ENCODE data around the gene EIF4A3.

The EIF4A3 gene

GRCh38 chr17:80154166-80154565, 7.2 kb upstream of the EIF4A3 start:
- Histone ChIP-seq H3K79me2 (ENCODE audit: control insufficient read depth, insufficient read depth, low read length, unreplicated experiment) (no peaks in the 10 kb centered on the region), H2AFZ (ENCODE audit: low read length, unreplicated experiment) (no peak overlapping the region), H3K4me3 (ENCODE audit: low read depth, low read length) (no peak overlapping the region), H3K27ac (ENCODE audit: low read depth, low read length) (no peak overlapping the region), H3K27me3 (ENCODE audit: insufficient read depth, low read length) (no peaks in the 10 kb centered on the region), H3K36me3 (ENCODE audit: insufficient read depth, low read length) (no peaks in the 10 kb centered on the region), H3K4me1 (ENCODE audit: control insufficient read depth, insufficient read depth, low read length, unreplicated experiment) (peaks cover 4% of the 10 kb centered on the region)

- Histone ChIP-seq H2AFZ (ENCODE audit: low read length, unreplicated experiment) (no peak overlapping the region), H3K27me3 (ENCODE audit: insufficient read depth, low read length) (no peaks in the 10 kb centered on the region), H3K27ac (ENCODE audit: low read depth, low read length) (no peak overlapping the region), H3K4me3 (ENCODE audit: low read depth, low read length) (no peak overlapping the region), H3K4me1 (ENCODE audit: control insufficient read depth, insufficient read depth, low read length, unreplicated experiment) (peaks cover 4% of the 10 kb centered on the region), H3K79me2 (ENCODE audit: control insufficient read depth, insufficient read depth, low read length, unreplicated experiment) (peaks cover 5% of the 10 kb centered on the region), H3K36me3 (ENCODE audit: insufficient read depth, low read length) (no peaks in the 10 kb centered on the region)
Measured at GRCh38 chr17:80153004-80153403, 6.1 kb upstream of the EIF4A3 start.

- Histone ChIP-seq H3K79me2 (ENCODE audit: control insufficient read depth, insufficient read depth, low read length, unreplicated experiment) (peaks cover 10% of the 10 kb centered on the region), H3K27me3 (ENCODE audit: insufficient read depth, low read length) (no peaks in the 10 kb centered on the region), H3K36me3 (ENCODE audit: insufficient read depth, low read length) (no peaks in the 10 kb centered on the region), H2AFZ (ENCODE audit: low read length, unreplicated experiment) (no peak overlapping the region), H3K4me1 (ENCODE audit: control insufficient read depth, insufficient read depth, low read length, unreplicated experiment) (peaks cover 4% of the 10 kb centered on the region), H3K4me3 (ENCODE audit: low read depth, low read length) (no peak overlapping the region), H3K27ac (ENCODE audit: low read depth, low read length) (no peak overlapping the region)
Measured at GRCh38 chr17:80152081-80152702, 5.3 kb upstream of the EIF4A3 start.

GRCh38 chr17:80151333-80151732, 4.4 kb upstream of the EIF4A3 start:
- H3K27me3 ChIP-seq (ENCODE audit: insufficient read depth, low read length) = no peaks in the 10 kb centered on the region
- H3K4me3 ChIP-seq (ENCODE audit: low read depth, low read length) = no peak overlapping the region
- H2AFZ ChIP-seq (ENCODE audit: low read length, unreplicated experiment) = no peak overlapping the region
- H3K79me2 ChIP-seq (ENCODE audit: control insufficient read depth, insufficient read depth, low read length, unreplicated experiment) = peaks cover 15% of the 10 kb centered on the region
- H3K4me1 ChIP-seq (ENCODE audit: control insufficient read depth, insufficient read depth, low read length, unreplicated experiment) = peaks cover 4% of the 10 kb centered on the region
- H3K27ac ChIP-seq (ENCODE audit: low read depth, low read length) = no peak overlapping the region
- no peaks in the 10 kb centered on the region for H3K36me3 ChIP-seq (ENCODE audit: insufficient read depth, low read length)

GRCh38 chr17:80146121-80147034, 550 bp downstream of the EIF4A3 start:
- Histone ChIP-seq H2AFZ (ENCODE audit: low read length, unreplicated experiment) (no peak overlapping the region), H3K79me2 (ENCODE audit: control insufficient read depth, insufficient read depth, low read length, unreplicated experiment) (peaks cover 61% of the 10 kb centered on the region), H3K36me3 (ENCODE audit: insufficient read depth, low read length) (peaks cover 22% of the 10 kb centered on the region), H3K27ac (ENCODE audit: low read depth, low read length) (peak overlapping the region; percentile 62), H3K4me1 (ENCODE audit: control insufficient read depth, insufficient read depth, low read length, unreplicated experiment) (peaks cover 8% of the 10 kb centered on the region), H3K27me3 (ENCODE audit: insufficient read depth, low read length) (no peaks in the 10 kb centered on the region), H3K4me3 (ENCODE audit: low read depth, low read length) (peak overlapping the region; percentile 97)

GRCh38 chr17:80145076-80146075, 1.6 kb downstream of the EIF4A3 start:
- Histone ChIP-seq H3K79me2 (ENCODE audit: control insufficient read depth, insufficient read depth, low read length, unreplicated experiment) (peaks cover 61% of the 10 kb centered on the region), H3K27ac (ENCODE audit: low read depth, low read length) (no peak overlapping the region), H3K36me3 (ENCODE audit: insufficient read depth, low read length) (peaks cover 29% of the 10 kb centered on the region)

GRCh38 chr17:80142929-80143328, 4.0 kb downstream of the EIF4A3 start:
- no peak overlapping the region for H3K4me3 ChIP-seq (ENCODE audit: low read depth, low read length)
- no peaks in the 10 kb centered on the region for H3K27me3 ChIP-seq (ENCODE audit: insufficient read depth, low read length)
- peaks cover 60% of the 10 kb centered on the region for H3K79me2 ChIP-seq (ENCODE audit: control insufficient read depth, insufficient read depth, low read length, unreplicated experiment)
- H3K27ac ChIP-seq (ENCODE audit: low read depth, low read length) = no peak overlapping the region
- peaks cover 51% of the 10 kb centered on the region for H3K36me3 ChIP-seq (ENCODE audit: insufficient read depth, low read length)
- H3K4me1 ChIP-seq (ENCODE audit: control insufficient read depth, insufficient read depth, low read length, unreplicated experiment) = peaks cover 8% of the 10 kb centered on the region
- H2AFZ ChIP-seq (ENCODE audit: low read length, unreplicated experiment) = no peak overlapping the region

More at GRCh38 chr17:80145076-80146075, 1.6 kb downstream of the EIF4A3 start:
- Histone ChIP-seq H3K27me3 (ENCODE audit: insufficient read depth, low read length) (no peaks in the 10 kb centered on the region), H2AFZ (ENCODE audit: low read length, unreplicated experiment) (no peak overlapping the region), H3K4me3 (ENCODE audit: low read depth, low read length) (peak overlapping the region; percentile 97), H3K4me1 (ENCODE audit: control insufficient read depth, insufficient read depth, low read length, unreplicated experiment) (peaks cover 8% of the 10 kb centered on the region)

- H3K27ac ChIP-seq (ENCODE audit: low read depth, low read length) = no peak overlapping the region
- peaks cover 8% of the 10 kb centered on the region for H3K4me1 ChIP-seq (ENCODE audit: control insufficient read depth, insufficient read depth, low read length, unreplicated experiment)
- no peak overlapping the region for H3K4me3 ChIP-seq (ENCODE audit: low read depth, low read length)
- peaks cover 53% of the 10 kb centered on the region for H3K79me2 ChIP-seq (ENCODE audit: control insufficient read depth, insufficient read depth, low read length, unreplicated experiment)
- peaks cover 57% of the 10 kb centered on the region for H3K36me3 ChIP-seq (ENCODE audit: insufficient read depth, low read length)
- H3K27me3 ChIP-seq (ENCODE audit: insufficient read depth, low read length) = no peaks in the 10 kb centered on the region
- no peak overlapping the region for H2AFZ ChIP-seq (ENCODE audit: low read length, unreplicated experiment)
Measured at GRCh38 chr17:80141463-80142165, 5.3 kb downstream of the EIF4A3 start.

GRCh38 chr17:80138856-80139426, 8.0 kb downstream of the EIF4A3 start:
- no peaks in the 10 kb centered on the region for H3K4me1 ChIP-seq (ENCODE audit: control insufficient read depth, insufficient read depth, low read length, unreplicated experiment)
- H3K27ac ChIP-seq (ENCODE audit: low read depth, low read length) = no peak overlapping the region
- no peaks in the 10 kb centered on the region for H3K27me3 ChIP-seq (ENCODE audit: insufficient read depth, low read length)
- H3K36me3 ChIP-seq (ENCODE audit: insufficient read depth, low read length) = peaks cover 61% of the 10 kb centered on the region
- H3K79me2 ChIP-seq (ENCODE audit: control insufficient read depth, insufficient read depth, low read length, unreplicated experiment) = peaks cover 27% of the 10 kb centered on the region
- H2AFZ ChIP-seq (ENCODE audit: low read length, unreplicated experiment) = no peak overlapping the region
- H3K4me3 ChIP-seq (ENCODE audit: low read depth, low read length) = no peak overlapping the region

All from ACC112 (cell line).